Liver (tissue), 3 donors: ENCODE results near the gene SPRED1.

Source experiments
- CTCF ChIP-seq: fragments of 150-350 bp; IDR thresholded peaks from 2 replicates; pipeline ENCODE4 v1.5.1; 2017; ENCODE audit warnings: improper control_type of control experiment, low read depth, low read length; ENCODE audit not compliant: missing input control
- EGR1 ChIP-seq, 2 donors: IDR thresholded peaks; 2 replicates each; pipeline ENCODE4 v1.6.1; 2016 to 2018; ENCODE audit warnings: antibody characterized with exemption in 2 of 2, low read depth in 2 of 2
- GABPA ChIP-seq, 2 donors: IDR thresholded peaks in 1 of 2; conservative IDR thresholded peaks in 1 of 2; 2 replicates each; pipeline ENCODE4 v1.6.1; 2016; ENCODE audit warnings: antibody characterized with exemption in 2 of 2, mild to moderate bottlenecking in 1 of 2, moderate library complexity in 1 of 2
- HNF4A ChIP-seq, 2 donors: conservative IDR thresholded peaks; 2 replicates each; pipeline ENCODE4 v1.6.1; 2016; ENCODE audit warnings: antibody characterized with exemption in 2 of 2, mild to moderate bottlenecking in 2 of 2
- JUND ChIP-seq, 2 donors: IDR thresholded peaks; 2 replicates each; pipeline ENCODE4 v1.6.1; 2016; ENCODE audit warnings: antibody characterized with exemption in 2 of 2
- MAX ChIP-seq: IDR thresholded peaks from 2 replicates; pipeline ENCODE4 v1.6.1; 2016; ENCODE audit warnings: antibody characterized with exemption
- NR2F2 ChIP-seq: IDR thresholded peaks from 2 replicates; pipeline ENCODE4 v1.6.1; 2016; ENCODE audit warnings: antibody characterized with exemption
- RAD21 ChIP-seq, 2 donors: IDR thresholded peaks; 2 replicates each; pipeline ENCODE4 v1.6.1; 2016; ENCODE audit warnings: antibody characterized with exemption in 2 of 2, mild to moderate bottlenecking in 2 of 2
- RXRA ChIP-seq, 2 donors: IDR thresholded peaks; 2 replicates each; pipeline ENCODE4 v1.6.1; 2017 to 2018; ENCODE audit warnings: antibody characterized with exemption in 2 of 2, mild to moderate bottlenecking in 1 of 2
- SP1 ChIP-seq: IDR thresholded peaks from 2 replicates; pipeline ENCODE4 v1.6.1; 2018; ENCODE audit warnings: antibody characterized with exemption, mild to moderate bottlenecking
- TAF1 ChIP-seq: conservative IDR thresholded peaks from 2 replicates; pipeline ENCODE4 v1.6.1; 2016; ENCODE audit warnings: antibody characterized with exemption, mild to moderate bottlenecking
- YY1 ChIP-seq: IDR thresholded peaks from 2 replicates; pipeline ENCODE4 v1.6.1; 2016; ENCODE audit warnings: antibody characterized with exemption, mild to moderate bottlenecking
- TF ChIP-seq, protein P1 (sequence below): IDR thresholded peaks from 2 replicates; pipeline ENCODE4 v1.6.1; 2016; ENCODE audit warnings: antibody characterized with exemption
- TF ChIP-seq, protein P2 (sequence below): IDR thresholded peaks from 2 replicates; pipeline ENCODE4 v1.6.1; 2016; ENCODE audit warnings: antibody characterized with exemption, mild to moderate bottlenecking
- donor health status: healthy.
- donor health status: healthy.

DNA sequence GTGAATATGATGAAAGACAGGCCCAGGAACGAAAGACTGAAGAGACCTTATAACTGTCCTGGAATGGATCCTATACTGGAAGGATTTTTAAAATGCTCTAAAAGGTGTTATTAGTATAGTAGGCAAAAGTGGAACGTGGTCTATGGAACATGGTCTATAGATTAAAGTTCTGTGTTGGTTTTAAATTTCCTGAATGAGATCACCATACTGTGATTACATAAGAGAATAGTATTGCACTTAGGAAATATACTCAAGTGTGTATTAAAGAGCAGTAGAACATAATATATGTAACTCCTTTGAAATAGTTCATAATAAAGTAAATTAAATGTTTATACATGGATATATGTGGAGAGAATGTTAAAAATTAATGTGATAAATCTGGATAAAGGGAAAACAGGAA, 68.2 kb downstream of the SPRED1 start:
- no peak for TF ChIP-seq RXRA (IDR thresholded peaks at IDR 0.05)
- no peak for TF ChIP-seq GABPA (IDR thresholded peaks at IDR 0.05 in 1 of 2, conservative IDR thresholded peaks at IDR 0.05 in 1 of 2)
- no peak for TF ChIP-seq CTCF
- no peak for TF ChIP-seq MAX
- no peak for TF ChIP-seq NR2F2
- TF ChIP-seq TAF1 = no peak
- no peak for TF ChIP-seq JUND (IDR thresholded peaks at IDR 0.05)
- no peak for TF ChIP-seq HNF4A (conservative IDR thresholded peaks at IDR 0.05)
- TF ChIP-seq, protein P1, sequence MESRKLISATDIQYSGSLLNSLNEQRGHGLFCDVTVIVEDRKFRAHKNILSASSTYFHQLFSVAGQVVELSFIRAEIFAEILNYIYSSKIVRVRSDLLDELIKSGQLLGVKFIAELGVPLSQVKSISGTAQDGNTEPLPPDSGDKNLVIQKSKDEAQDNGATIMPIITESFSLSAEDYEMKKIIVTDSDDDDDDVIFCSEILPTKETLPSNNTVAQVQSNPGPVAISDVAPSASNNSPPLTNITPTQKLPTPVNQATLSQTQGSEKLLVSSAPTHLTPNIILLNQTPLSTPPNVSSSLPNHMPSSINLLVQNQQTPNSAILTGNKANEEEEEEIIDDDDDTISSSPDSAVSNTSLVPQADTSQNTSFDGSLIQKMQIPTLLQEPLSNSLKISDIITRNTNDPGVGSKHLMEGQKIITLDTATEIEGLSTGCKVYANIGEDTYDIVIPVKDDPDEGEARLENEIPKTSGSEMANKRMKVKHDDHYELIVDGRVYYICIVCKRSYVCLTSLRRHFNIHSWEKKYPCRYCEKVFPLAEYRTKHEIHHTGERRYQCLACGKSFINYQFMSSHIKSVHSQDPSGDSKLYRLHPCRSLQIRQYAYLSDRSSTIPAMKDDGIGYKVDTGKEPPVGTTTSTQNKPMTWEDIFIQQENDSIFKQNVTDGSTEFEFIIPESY = no peak
- TF ChIP-seq, protein P2, sequence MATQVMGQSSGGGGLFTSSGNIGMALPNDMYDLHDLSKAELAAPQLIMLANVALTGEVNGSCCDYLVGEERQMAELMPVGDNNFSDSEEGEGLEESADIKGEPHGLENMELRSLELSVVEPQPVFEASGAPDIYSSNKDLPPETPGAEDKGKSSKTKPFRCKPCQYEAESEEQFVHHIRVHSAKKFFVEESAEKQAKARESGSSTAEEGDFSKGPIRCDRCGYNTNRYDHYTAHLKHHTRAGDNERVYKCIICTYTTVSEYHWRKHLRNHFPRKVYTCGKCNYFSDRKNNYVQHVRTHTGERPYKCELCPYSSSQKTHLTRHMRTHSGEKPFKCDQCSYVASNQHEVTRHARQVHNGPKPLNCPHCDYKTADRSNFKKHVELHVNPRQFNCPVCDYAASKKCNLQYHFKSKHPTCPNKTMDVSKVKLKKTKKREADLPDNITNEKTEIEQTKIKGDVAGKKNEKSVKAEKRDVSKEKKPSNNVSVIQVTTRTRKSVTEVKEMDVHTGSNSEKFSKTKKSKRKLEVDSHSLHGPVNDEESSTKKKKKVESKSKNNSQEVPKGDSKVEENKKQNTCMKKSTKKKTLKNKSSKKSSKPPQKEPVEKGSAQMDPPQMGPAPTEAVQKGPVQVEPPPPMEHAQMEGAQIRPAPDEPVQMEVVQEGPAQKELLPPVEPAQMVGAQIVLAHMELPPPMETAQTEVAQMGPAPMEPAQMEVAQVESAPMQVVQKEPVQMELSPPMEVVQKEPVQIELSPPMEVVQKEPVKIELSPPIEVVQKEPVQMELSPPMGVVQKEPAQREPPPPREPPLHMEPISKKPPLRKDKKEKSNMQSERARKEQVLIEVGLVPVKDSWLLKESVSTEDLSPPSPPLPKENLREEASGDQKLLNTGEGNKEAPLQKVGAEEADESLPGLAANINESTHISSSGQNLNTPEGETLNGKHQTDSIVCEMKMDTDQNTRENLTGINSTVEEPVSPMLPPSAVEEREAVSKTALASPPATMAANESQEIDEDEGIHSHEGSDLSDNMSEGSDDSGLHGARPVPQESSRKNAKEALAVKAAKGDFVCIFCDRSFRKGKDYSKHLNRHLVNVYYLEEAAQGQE = no peak
- TF ChIP-seq EGR1 (IDR thresholded peaks at IDR 0.05; ENCODE audit: low read depth in 2 of 2) = no peak
- no peak for TF ChIP-seq SP1
- TF ChIP-seq RAD21 (IDR thresholded peaks at IDR 0.05) = no peak
- no peak for TF ChIP-seq YY1
